HG03135 (cell line): Measurements from ENCODE around the gene KLHL2.
"Not testable (repeated sequence)": the region's sequence is repeated elsewhere in the genome, so short reads cannot be mapped to it uniquely, and the experiment has no call there.

Experiments
- ATAC-seq: cut with Tn5 transposase; IDR thresholded peaks from one replicate; pipeline ENCODE4 v1.9.1; 2021; ENCODE audit warnings: mild to moderate bottlenecking, moderate library complexity; ENCODE audit not compliant: unreplicated experiment

KLHL2 gene, protein sequence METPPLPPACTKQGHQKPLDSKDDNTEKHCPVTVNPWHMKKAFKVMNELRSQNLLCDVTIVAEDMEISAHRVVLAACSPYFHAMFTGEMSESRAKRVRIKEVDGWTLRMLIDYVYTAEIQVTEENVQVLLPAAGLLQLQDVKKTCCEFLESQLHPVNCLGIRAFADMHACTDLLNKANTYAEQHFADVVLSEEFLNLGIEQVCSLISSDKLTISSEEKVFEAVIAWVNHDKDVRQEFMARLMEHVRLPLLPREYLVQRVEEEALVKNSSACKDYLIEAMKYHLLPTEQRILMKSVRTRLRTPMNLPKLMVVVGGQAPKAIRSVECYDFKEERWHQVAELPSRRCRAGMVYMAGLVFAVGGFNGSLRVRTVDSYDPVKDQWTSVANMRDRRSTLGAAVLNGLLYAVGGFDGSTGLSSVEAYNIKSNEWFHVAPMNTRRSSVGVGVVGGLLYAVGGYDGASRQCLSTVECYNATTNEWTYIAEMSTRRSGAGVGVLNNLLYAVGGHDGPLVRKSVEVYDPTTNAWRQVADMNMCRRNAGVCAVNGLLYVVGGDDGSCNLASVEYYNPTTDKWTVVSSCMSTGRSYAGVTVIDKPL

DNA sequence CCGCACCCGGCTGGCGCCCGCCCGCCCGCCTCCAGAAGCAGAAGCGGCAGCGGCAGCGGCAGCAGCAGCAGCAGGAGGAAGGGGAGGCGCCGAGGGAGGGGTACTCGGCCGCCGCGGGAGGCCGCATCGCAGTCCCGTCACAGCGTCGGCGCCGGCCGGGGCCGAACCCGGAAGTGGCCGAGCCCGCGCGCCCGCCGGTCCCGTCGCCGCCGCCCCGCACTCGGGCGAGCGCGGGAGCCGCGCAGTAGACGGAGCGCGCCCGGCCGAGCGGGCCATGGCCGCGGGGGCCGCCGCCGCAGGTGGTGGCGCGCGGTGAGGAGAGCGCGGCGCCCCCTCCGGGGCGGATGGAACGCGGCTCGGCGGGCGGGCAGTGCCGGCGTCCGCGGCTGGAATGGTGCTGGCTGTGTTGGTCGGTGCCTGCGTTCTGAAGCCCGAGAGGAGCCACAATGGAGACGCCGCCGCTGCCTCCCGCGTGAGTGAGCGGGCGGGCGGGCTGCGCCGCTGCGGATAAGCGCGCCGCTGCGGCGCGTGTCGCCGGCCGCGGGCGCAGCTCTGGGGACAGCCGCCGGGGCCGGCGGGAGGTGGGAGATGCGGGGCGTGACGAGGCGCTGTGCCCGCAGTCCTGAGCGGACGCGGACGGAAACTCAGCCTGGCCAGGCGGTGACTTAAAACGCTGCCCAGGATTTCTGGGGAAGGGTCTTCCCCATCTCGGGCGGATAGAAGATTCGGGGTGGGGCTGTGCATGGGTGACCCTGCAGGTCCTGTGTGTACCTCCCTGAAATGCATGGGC, at the start of gene KLHL2:
KLHL2 (plus strand) TSS at position 131 of the 790 bp plus-strand sequence; CDS start at position 447, 316 bp downstream.
- ATAC-seq, result peak; percentile 92

DNA sequence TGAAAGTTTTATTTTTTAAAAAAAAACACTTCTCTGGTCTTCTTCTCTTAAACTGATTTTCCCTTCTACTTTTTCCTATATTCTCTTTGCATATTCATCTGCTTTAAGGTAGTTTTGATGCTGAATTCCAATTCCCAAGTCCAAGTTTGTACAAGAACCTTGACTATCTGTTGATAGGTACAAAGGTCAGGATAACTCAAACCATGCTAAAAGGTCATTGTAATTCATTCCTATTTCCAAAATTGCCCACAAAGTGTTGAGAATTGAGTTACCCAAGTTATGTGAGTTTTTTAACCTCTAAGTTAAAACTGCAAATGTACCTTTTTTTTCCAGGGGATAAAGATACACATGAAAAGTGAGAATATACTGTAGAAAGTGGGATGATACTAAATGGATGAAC, 48.6 kb upstream of the KLHL2 start:
- no peak for ATAC-seq

DNA sequence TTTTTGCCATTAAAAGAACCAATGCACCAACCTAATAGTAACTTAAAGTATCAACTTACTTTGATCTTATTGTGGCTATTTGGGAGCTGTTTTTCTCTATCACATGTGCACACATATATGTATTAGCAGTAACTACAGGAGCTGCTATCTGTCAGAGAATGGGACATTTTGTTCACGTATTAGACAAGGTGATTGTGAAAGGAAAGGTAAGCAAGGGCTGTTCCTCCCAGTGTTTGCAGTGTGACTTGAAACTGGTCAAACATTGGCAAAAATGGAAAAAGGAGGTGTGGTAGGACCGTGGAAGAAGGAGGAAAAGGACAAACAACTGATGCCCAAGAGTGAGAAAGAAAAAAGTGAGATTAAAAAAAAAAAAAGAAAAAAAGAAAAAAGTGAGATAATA, 43.1 kb upstream of the KLHL2 start:
- no peak for ATAC-seq

DNA sequence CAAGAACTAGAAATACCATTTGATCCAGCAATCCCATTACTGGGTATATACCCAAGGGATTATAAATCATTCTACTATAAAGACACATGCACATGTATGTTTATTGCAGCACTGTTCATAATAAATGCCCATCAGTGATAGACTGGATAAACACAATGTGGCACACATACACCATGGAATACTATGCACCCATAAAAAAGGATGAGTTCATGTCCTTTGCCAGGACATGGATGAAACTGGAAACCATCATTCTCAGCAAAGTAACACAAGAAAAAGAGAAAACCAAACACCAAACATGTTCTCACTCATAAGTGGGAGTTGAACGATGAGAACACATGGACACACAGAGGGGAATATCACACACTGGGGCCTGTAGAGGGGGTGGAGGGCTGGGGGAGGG, 40.5 kb upstream of the KLHL2 start:
- ATAC-seq, result not testable (repeated sequence)

DNA sequence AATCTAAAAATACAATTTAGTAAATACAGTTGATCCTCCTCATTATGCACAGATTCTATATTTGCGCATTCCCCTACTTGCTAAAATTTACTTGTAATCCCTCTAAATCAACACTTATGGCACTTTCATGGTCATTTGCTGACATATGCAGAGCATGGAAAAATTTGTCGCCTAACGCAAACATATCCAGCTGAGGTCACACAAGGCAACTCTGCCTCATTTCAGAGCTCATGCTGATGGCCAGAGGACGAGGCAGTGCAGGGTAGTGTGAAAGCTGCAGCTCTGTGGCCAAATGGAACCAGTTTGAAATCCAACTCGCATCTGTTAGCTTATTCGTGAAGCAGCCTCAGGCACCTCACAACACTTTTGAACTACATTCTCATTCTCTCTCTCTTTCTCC, 39.7 kb upstream of the KLHL2 start:
- ATAC-seq, result no peak

DNA sequence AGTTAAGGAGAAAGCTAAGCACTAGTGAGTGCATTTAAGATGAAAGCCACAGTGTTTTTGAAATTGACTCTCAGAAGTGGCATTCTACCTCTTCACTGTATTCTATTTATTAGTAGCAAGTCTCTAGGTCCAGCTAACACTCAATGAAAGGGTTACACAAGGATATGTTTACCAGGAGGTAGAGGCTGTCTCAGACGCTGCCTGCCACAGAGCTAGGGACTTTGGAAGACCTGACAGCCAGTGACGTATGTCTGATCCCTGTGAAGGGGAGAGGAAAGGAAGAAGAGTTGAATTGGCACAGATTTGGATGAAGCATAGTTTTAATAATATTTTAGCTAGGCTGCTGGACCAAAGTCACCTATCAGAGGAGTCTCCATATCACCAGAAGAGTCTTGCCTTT, 36.5 kb upstream of the KLHL2 start:
- no peak for ATAC-seq

DNA sequence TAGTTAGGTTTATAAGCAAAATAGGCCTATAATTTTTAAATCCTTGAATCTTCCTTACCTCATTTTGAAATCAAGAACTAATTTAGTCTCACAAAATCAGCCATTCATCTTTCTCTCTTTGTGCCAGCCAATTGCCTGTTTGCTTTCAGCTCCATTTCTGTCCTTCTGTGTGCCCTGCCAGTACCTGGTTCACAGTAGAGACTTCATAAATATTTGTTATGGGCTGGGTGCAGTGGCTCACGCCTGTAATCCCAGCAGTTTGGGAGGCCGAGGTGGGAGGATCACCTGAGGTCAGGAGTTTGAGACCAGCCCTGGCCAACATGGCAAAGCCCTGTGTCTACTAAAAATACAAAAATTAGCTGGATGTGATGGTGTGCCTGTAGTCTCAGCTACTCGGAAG, 31.9 kb upstream of the KLHL2 start:
- ATAC-seq, result not testable (repeated sequence)

DNA sequence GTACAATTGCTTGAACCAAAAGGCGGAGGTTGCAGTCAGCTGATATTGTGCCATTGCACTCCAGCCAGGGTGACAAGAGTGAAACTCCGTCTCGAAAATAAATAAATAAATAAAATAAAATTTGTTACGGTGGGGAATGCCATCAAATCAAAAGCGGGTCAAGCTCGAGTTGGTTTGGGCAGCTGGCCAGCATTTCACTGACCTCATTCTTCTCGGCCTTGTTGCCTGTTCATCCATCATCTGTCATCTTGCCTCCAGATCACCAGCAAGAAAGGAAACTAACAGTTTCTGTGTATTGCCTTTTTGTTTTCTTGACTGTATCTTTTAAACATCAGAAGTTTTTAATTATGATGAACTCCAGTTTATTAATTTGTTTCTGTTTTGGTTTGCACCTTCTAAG, 31.5 kb upstream of the KLHL2 start:
- no peak for ATAC-seq

DNA sequence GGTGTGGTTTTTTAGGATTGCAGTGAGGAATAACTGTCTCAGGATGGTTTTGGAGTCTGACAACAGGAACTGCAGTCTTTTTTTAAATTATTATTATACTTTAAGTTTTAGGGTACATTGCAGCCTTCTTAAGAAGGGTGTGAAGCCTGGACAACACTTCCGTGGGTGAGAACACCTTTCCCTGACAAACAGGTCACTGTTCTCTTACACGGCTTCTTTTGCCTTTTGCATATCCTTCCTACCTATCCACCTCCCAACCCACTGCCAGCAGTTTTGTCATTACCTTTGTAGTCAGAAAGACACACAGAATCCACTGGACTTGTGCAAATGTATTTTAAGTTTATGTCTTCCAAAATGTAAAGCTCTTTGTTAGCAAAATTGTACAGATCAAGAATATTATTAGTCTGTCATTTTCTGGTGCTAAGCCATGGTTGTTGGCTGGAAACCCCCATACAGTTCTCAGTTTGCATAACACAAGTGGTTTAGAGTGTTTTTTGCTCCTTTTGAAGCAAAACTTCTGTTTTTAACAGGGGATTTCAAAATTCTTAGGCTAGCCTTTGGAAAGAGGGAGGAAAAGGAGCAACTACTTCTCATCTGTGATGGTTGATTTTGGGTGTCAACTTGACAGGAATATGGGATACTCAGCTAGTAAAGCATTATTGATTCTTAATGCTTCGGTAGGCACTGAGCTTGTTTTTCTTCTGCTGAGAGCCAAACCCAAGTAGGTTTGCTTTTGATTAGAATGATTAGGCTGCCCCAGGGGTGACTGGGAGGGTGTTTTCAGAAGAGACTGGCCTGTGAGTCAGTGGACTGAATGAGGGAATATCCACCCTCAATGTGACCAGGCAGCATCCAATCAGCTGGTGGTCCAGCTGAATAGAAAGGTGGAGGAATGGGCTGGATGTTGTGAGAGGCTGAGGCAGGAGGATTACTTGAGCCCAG, 29.4 kb upstream of the KLHL2 start:
- peak; percentile 55 for ATAC-seq

DNA sequence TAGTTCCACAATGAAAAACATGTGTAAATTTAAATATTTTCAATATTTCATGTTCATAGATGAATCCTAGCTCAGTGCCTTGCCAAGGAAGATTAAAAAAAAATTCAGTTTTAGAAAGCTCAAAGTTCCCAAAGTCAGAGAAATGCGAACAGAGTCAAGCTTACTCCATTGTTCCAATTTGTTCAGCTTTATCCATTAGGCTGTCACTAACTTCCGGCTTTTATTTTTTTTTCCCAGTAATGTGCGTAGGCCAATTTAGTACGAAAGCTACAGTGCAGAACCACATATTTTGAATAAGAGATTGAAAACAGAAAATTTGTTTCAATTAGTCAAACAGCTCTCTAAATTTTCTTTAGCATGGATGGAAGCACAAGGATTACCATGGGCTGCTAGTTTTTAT, 23.1 kb upstream of the KLHL2 start:
- ATAC-seq, result no peak

DNA sequence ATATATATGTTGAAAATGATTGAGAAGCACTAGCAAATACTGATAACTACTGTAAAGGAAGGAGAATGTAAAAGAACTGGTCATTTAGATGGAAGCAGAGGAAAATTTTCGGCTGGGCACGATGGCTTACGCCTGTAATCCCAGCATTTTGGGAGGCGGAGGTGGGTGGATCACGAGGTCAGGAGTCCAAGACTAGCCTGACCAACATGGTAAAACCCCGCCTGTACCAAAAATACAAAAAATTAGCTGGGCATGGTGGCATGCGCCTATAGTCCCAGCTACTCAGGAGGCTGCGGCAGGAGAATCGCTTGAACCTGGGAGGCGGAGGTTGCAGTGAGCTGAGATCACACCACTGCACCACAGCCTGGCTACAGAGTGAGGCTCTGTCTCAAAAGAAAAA, 22.4 kb upstream of the KLHL2 start:
- not testable (repeated sequence) for ATAC-seq

DNA sequence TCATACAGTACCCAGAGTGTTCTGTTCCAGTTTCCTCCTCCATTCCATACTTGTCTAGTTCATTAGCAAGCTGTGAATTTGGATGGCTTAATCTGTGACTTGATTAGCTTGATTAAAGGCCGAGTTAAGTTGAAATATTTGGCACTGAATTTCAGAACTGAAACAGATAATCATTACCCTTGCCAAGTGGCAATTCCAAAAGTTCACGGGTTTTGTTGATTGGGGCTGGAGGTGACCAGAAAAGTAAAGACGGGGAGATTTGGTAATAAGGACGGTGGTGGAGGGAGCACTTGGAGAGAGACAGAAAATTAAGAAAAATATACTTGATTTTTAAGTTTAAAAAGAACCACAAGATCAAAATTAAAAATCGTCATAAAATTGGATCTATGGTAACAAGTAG, 21.9 kb upstream of the KLHL2 start:
- no peak for ATAC-seq

DNA sequence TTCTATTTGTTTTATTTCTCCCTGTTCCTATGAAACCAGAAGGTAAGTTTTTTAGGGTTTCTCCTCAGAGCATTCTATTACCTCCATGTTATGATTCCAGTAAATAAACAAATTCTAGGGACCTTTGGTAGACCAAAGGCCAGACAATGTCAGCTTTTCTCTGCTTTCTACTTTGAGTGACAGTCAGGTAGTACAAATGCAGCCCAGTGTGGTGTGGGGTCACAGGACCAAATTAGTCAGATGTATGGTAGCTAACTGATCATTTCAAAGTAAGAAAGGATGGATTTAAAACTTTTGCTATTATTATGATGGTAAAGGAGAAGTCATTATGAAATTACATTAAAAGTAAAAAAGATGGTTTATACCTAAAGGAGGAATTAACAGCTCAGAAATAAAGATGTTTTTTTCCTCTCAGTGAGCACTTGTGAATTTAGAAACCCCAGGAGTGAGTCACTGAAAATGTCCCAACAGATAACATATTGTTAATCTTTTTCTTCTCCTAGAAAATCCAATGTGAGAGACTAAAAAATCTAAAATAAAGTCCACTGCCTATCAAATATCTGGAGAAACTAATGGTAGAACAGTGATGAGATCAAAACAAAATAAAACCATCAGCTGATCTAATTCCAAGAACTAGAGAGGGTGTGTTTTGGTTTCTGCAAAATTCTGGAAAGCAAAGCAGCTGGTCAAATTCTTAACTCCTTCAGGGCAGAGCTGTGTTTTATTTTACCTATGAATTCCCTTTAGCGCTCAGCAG, 16.6 kb upstream of the KLHL2 start:
- no peak for ATAC-seq

DNA sequence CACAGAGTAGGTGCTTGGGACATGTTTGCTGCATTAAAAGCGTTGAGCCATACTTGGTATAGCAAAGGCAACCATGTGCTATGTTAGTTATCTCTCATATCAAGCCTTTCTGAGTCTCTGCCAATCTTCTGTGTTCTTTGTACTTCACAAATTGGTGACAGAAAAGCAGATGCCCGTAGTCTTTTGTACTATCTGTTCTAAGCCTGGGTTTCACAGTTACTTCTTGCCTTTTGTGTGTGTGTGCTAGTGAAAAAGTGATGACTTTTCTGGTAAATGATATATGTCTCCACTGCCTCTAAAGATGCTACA, 16.1 kb upstream of the KLHL2 start:
- no peak for ATAC-seq

DNA sequence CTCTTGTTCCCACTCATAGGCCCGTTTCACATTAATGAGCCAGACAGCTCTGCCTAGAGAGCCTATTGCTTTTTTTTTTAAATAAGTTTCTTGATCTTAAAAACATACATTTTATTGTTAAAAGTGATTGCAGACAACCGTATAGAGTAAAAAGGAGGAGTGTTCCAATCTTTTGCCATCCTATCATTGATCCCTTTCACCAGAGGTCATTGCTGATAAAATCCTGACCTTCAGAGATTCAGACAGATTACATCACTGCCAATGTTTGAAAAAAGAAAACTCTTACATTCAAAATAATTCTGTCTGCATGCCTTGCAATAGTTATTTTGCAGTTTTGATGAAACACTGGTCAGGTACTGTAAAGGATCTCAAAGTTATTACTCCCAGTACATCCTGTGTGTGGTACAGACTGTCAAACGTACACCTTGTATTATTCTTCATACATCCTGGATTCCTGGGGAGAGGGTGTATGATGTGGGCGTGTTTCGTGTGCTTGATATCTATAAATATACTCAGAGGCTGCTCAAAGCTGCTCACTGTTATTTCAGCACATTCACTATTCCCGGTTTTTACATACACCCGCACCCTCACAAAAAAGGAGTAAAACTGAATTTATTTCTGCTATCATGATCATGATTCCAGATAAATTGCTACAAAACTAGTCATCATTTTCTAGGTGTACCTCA, 15.4 kb upstream of the KLHL2 start:
- no peak for ATAC-seq

DNA sequence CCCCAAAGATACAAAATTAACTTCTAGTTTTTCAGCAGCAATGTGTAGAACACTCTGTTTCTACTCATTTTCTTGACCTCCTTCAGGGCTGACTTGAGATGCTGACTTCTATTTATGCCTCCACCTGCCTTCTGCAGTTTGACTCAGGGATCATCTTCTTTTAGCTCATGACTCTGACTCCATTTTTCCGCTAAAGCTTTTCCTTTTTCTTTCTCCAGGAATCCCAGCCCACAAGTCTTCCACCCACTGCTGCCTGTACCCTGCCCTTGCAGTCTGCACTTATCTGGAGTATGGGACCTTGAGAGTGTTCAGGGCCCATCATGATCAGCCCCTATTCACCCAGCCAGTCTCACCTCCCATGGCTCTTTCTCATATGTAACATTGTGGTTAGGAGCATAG, 14.9 kb upstream of the KLHL2 start:
- no peak for ATAC-seq

DNA sequence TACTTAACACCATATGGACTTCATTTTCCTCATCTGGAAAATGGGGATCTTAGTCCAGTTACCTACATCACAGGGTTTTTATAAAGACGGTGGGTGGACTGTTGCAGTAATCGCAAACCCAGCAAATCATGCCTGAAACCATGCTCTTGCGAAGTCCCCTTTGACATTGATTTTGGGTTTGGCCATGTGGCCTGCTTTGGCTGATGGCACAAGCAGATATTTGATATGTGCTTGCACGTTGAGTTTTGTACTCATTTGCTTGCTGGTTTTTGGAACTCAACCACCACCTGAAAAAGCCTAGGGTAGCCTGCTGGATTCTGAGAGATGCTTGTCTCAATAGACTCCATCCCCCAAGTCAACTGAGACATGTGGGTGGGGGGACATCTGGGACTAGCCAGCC, 14.4 kb upstream of the KLHL2 start:
- ATAC-seq, result no peak

DNA sequence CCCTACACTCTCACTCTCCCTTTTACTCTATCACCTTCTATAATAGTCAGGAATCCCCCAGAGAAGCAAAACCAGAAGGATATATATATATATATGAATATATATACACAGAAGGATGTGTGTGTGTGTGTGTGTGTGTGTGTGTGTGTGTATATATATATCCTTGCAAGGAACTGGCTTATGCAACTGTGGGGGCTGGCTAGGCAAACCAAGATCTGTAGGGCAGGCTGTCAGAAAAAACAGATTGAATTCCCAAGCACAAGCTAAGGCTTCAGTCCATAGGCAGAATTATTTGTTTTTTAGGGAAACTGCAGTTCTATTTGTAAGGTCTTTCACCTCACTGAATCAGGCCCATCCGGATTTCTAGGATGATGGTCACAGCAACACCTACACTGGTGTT, 13.0 kb upstream of the KLHL2 start:
- ATAC-seq, result no peak

DNA sequence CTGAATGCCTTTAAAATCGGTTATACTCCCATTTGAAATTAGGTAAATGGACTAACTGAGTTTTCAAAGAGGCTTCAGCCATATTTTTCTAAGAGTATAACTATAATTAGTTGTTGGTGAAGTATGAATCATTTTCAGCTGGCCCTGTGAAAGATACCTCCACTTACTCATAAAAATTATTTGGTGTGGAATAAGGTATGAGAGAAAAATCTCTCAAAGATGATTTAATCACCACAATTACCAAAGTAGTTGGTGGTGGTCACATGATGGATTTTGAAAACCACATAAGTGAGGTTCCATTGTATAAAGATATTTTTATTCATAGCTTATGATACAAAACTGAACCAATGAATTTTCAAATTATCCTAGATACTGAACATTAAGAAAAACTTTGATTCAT, 9.0 kb upstream of the KLHL2 start:
- ATAC-seq, result no peak

DNA sequence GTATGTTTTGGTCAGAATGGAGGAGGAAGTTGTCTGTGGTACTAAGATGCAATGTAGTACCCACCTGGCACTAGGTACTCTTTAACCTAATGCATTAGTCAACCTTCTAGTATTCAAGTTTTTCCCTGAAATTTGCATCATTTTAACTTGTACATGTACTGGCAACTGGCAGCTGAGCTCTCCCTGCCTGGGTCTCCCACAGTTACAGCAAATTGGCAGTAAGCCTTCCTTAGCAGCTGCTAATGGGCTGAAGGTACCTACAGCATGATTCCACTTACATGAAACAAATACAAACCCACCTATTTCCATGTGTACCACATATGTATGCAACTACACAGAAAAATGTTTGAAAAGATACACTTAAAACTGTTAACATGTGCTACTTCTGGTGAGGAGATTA, 8.1 kb upstream of the KLHL2 start:
- ATAC-seq, result no peak
